ENCODE data around the gene PRPSAP1. TPM values are rescaled to one million over a fixed set of nuclear protein-coding genes. Genes with fewer than 3 reads are reported as not detected.
A peak's percentile ranks its signal among the peaks of the same experiment; 100 is the strongest.

Gene PRPSAP1
- total RNA-seq, 1 donor from 2014 or later: 52.2 TPM

DNA sequence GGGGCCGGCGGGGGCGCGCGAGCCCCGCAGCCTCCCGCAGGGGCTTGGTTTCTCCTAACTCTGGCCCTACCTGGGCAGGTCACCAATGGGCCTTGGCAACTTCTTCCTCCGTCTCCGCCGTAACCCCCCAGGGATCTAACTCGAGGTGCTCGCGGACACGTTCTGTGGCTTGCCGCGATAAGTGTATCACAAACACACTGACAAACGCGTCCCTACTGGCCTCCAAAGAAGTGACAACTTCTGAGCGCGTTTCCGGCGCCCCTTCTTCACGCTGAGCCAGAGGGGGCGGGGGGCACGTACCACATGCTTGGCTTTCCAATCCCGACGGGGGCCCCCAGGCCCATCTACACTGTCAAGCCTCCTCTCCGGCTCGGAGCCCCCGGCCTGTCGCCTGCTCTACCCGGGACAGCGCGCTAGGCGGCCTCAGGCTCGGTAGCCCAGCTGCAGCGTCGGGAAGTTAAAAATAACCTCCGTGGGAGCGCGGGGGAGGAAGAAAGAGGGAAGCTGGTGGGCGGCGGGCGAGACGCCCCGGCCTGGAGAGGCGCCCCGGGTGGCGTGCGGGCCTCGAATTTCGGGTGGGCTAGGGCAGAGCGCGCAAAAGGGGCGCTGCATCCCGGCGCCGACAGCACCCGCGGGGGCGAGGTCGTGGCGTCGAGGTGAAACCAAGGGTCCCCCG, 30.0 kb upstream of the PRPSAP1 start:
- no peak for DNase-seq (ENCODE audit: low spot score)

DNA sequence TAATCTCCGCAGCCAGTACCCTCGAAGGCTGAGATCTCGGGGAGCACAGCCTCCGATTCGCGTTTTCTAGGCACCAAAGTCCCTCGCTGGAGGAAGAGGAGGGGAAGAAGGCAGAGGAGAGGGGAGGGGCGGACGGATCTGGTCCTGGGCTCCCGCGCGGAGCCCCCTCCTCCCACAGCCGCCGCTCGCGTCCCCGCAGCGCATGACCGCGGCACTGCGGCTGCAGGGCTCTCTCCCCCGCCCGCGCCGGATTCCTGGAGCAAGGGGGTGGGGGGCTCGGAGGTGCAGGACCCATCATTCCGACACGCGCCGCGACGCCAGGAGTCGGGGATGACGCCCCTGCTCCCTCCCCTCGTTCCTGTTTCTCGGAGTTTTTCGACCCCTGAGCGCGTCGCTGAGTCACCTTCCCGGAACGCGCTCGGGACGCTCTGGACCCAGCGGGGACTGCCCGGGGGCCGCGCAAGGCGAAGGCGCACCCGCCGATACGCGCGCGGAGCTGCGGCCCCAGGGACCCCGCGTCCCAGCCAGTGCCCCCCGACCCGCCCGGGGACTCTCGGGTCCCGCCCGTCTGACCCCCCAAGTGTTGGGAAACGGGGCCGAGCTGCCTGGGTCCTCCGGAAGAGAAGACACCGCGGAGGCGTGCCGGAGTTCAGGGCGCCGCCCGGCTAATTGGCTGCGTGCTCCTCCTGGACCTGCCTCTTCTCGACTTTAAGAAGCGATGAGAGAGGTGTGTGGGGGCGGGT, 29.3 kb upstream of the PRPSAP1 start:
- DNase-seq (ENCODE audit: low spot score): no peak

DNA sequence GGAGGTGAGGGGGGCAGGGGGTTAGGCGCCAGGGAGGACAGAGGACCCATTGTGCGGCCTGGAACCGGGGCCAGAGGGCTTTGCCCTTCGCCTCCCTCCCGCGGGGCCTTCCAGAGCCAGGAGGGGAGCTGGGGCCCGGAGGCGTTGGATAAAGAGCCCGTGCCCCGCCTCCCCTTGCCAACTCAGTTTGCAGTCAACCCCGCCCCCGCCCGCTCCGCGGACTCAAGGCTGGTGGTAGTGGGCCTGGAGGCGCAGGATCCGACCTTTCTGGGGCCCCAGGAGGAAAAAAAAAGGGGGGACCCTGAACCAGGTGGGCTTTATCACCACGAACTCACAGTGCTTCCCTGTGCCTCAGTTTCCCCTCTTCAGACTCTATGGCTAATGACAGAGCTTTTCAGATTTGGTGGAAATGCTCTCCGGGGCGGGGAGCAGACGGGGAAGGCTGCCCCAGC, 28.7 kb upstream of the PRPSAP1 start:
- no peak for DNase-seq (ENCODE audit: low spot score)

GRCh38 chr17:76381633-76382350, 28.1 kb upstream of the PRPSAP1 start:
- no peak for DNase-seq (ENCODE audit: low spot score)

- no peak for DNase-seq (ENCODE audit: low spot score)
Measured at GRCh38 chr17:76379646-76380376, 26.1 kb upstream of the PRPSAP1 start.

DNA sequence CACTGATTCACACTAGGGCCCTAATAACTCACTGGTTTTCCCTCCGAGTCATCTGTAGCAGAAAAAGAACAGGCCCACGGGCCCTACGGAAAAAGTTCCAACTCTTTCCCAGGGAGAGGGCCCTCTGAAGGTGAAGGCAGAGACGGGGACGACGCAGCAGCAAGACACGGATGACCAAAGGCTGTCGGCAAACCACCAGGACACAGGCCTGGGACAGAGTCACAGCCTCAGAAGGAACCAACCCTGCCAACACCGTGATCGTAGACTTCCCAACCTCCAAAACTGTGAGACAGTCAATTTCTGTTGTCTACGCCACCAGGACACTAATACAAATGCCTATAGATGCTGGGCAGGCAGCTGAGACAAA, 25.5 kb upstream of the PRPSAP1 start:
- no peak for DNase-seq (ENCODE audit: low spot score)

DNA sequence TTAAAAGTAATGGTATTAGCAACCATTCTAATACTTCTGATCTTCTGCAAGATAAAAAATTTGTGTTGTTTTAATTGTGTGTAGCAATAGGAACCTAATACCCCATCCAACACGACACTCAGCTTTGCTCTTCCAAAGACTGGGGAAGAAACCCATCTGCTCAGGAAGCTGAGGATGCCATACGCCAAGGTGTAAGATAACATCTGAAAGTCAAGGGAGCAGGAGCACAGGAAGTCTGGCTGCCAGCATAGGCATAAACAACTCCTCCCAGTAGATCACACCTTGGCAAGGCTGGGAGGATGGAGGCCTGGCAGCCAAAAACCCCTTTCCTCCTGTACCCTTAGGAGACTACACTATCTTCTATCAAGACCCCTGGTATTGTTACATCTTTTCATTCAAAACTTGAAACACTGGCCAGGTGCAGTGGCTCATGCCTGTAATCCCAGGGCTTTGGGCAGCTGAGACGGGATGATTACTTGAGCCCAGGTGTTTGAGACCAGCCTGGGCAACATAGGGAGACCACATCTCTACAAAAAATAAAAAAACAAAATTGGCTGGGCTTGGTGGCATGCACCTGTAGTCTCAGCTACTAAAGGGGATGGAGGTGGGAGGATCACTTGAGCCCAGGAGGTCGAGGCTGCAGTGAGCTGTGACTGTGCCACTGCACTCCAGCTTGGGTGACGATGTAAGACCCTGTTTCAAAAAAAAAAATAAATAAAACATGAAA, 25.0 kb upstream of the PRPSAP1 start:
- DNase-seq (ENCODE audit: low spot score): no peak

- no peak for DNase-seq (ENCODE audit: low spot score)
Measured at GRCh38 chr17:76376318-76377133, 22.8 kb upstream of the PRPSAP1 start.

DNA sequence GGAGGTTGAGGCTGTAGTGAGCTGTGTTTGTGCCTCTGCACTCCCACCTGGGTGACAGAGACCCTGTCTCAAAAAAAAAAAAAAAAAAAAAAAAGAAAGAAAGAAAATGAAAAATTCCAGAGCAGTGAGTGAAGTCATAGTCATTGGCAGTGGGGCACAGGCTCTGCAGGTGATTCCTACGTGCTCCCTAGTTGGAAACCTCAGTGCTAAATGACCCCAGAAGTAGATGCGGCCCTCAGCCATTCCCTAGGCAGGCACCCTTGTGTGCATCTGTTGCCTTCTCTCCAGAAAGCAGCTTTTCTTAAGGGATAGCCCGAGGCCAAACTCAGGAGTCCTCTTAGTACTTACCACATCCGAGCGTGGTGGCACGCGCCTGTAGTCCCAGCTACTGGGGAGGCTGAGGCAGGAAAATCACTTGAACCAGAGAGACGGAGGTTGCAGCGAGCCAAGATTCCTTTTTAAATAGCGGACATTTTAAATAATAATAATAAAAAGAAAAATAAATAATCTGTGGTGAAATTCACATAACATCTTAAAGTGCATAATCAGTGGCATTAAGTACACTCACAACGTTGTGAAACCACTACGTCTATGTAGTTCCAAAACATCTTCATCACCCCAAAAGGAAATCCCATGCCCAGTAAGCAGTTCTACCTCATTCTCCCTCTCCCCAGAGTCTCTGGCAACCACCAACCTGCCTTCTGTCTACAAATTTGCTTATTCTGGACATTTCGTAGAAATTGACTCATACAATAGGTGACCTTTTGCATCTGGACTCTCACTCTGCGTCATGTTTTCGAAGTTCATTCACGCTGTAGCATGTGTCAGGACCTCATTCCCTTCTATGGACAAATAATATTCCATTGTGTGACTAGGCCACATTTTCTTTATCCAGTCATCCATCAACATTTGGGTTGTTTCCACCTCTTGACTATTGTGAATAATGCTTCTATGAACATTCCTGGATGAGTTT, 18.2 kb upstream of the PRPSAP1 start:
- DNase-seq (ENCODE audit: low spot score): no peak

DNA sequence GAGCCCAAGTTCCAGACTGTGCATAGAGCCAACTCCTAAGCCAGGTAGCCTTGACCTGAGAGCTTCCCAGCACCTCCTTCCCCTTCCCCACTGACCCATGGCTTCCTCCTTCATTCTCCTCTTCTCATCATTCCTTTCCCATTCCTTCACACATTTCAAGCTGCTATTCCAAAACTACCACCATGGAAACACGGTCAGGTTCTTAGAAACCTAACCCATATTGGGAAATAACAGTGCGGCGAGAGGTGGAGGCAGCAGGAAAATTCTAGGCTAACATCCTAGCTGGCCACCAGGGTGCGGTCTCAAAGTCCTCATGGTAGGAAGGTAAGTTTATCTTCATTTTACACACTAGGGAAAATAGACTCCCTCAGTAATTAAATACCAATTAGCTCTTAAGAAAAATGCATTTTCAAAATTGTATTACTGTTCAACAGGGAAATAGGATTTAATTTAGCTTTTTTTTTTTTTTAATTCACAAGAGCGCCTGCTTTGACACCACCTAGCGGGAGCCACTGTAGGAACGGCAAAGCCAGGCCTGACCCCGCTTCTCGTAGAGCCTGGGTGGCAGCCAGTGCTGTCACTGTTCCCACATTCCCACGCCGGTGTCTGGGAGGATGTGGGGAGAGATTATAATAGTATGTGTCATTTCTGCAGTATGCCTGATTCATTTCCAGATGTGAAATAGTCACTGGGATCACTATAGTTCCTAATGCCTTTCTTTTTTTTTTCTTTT, 16.7 kb upstream of the PRPSAP1 start:
- DNase-seq (ENCODE audit: low spot score): peak; percentile 50

DNA sequence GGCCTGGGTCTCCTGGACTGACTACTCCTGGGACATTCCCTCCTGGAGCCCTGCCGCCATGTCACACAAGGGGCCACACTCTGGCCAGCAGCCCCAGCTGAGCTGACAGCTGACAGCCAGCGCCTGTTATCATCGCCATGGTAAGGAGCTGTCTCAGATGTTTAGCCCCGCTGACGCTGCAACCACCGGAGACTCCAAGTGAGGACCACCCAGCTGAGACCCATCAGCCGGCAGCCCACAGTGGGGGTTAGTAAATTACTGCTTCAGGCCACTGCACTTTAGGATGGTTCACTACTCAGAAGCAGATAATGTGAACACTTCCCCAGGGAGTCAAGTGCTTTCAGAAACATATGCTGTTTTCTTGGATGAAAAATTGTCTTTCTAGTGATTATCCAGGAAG, 16.1 kb upstream of the PRPSAP1 start:
- no peak for DNase-seq (ENCODE audit: low spot score)

DNA sequence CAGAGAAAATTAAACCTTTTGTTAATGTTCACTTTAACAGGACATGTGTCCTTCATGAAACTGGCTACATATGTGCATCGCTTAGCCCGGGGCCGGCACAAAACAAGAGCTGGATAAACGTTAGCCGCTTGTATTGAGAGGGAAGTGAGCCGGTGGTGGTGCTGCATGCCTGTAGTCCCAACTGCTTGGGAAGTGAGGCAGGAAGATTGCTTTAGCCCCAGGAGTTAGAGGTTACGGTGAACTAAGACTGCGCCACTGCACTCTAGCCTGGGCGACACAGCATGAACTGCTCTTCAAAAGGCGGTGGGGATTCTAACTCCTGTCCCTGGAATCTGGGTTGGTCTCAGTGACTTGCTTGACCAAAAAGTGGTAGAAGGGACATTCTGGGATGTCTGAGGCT, 15.7 kb upstream of the PRPSAP1 start:
- no peak for DNase-seq (ENCODE audit: low spot score)

DNA sequence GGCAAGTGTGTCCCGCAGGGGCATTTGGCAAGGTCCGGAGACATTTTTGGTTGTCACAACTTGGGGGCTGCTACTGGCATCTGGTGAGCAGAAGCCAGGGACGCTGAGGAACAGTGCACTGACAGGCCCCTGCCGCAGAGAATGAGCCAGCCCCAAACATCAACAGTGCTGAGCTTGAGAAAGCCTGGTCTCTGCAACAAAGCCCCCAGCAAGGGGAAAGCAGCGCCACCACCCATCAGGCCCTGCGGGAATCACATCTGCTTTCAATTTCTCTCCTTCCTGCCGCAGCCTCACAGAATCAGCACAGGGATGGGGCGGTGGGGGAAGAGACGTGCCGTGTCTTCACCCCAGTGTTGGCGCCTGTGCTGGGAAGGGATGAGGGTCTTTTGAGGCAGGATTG, 14.8 kb upstream of the PRPSAP1 start:
- DNase-seq (ENCODE audit: low spot score): no peak

DNA sequence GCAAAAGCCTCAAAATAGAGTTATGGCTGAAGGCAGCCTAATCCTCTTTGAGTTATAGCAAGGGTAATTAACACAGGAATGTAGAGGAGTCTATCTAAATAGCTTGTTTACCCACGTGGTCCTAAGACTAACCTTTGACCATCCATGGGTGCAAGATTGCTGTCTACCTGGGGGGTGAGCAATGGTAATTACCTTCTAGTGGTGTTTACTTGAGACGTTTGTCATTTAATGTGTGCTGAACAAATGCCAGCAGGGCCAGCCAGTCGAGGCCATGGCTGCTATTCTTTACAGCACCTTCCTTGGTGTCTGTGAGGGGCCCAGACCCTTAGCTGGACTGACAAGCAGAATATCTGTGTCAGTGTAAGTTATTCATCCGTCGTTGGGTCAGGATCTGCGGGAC, 13.9 kb upstream of the PRPSAP1 start:
- no peak for DNase-seq (ENCODE audit: low spot score)

DNA sequence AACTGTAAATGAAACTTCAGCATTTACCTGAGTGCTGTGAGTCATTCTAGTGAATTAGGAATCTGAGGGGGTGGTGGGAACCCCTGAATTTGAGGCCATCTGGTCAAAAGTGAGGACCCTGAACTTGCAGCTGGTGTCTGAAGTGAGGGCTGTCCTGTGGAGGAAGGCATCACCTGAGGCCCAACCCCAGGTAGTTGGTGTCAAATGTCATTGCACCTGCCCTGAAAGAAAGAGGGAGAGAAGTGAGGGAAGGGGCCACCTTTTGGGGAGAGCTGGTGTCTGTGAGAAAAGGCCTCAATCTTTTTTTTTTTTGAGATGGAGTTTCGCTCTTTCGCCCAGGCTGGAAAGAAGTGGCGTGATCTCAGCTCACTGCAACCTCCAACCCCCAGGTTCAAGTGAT, 12.5 kb upstream of the PRPSAP1 start:
- DNase-seq (ENCODE audit: low spot score): no peak

DNA sequence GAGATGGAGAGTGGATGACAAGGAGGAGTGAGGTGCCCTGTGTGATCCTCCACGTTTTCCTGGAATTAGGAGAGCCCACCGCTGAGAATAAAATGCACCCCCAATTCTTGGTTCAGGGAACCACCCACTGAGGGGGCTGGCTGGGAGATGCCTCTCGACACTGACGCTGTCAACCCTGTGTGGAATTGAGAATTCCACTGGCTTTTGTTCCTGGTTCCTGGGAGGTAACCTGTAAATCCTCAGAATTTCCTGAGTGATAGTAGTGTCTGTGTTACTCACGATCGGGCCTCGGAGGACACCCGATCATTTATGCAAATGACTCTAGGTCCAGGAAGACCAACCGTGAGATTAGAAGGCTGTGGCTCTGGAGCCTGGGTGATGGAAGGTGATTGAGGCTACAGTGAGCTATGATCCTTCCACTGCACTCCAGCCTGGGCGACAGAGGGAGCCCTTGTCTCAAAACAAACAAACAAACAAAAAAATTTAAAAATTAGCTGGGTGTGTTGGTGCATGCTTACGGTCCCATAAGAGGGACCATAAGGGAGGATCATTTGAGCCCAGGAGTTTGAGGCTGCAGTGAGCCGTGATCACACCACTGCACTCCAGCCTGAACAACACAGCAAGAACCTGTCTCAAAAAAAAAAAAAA, 11.7 kb upstream of the PRPSAP1 start:
- DNase-seq (ENCODE audit: low spot score): no peak

GRCh38 chr17:76363107-76363842, 9.6 kb upstream of the PRPSAP1 start:
- no peak for DNase-seq (ENCODE audit: low spot score)

DNA sequence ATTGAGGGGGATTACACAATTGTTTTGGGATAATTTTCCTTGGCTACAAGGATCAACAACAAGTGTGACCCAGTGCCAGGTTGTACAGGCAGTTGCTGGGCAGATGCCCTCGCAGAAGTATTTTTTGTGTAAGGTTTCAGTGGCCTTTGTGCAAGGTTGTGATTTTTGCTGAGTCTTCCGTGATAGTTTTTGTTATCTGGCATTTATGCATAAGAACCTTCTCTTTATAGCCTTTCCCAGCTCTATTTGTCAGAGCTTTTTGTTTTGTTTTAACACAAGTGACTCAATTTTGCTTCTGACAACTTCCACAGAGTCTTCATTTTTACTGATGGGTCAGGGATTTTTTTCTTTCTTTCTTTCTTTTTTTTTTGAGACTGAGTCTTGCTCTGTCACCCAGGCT, 6.7 kb upstream of the PRPSAP1 start:
- no peak for DNase-seq (ENCODE audit: low spot score)

Data from mucosa of gallbladder (tissue), 1 donor.